COLO829 (cell line): ENCODE measurements around the gene PUS10.
"Not testable (repeated sequence)": the region's sequence is repeated elsewhere in the genome, so short reads cannot be mapped to it uniquely, and the experiment has no call there.

Source experiments
- DNase-seq: peaks from one replicate; pipeline ENCODE4 v3.0.0; 2012; ENCODE audit warnings: low spot score

Gene PUS10, protein sequence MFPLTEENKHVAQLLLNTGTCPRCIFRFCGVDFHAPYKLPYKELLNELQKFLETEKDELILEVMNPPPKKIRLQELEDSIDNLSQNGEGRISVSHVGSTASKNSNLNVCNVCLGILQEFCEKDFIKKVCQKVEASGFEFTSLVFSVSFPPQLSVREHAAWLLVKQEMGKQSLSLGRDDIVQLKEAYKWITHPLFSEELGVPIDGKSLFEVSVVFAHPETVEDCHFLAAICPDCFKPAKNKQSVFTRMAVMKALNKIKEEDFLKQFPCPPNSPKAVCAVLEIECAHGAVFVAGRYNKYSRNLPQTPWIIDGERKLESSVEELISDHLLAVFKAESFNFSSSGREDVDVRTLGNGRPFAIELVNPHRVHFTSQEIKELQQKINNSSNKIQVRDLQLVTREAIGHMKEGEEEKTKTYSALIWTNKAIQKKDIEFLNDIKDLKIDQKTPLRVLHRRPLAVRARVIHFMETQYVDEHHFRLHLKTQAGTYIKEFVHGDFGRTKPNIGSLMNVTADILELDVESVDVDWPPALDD

DNA sequence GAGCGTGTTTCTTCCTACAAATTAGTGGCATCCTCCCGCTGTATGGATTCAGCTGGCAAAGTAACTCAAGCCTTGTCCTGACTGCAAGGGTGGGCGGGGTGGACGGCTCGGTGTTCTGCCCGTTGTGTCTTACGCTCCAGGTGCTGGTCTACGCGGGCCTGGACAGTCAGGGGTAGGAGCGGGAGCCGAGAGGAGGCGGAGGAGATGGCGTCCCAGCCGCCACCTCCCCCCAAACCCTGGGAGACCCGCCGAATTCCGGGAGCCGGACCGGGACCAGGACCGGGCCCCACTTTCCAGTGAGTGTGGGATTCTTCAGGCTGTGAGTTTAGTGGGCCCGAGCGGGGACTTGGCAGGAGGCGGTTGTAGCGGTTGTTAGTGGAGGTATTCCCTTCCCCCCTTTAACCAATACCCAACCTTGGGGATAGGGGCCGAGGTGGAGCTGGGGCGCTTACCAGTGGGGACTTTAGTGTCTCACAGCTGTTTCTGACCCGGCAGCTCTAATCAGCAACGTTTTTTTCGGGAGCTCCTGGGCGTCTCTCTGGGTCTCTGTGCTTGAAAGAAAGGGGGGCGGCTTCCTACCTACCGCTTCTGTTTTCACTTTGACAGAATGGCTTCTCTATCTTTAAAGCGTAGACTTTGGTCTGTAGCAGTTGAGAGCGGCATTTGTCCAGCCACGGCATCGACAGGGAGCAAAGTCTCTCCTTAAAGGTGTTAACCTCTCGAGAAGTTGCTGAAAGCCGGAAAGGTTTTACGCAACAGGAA lies at the start of gene PUS10, which contains the start of gene PEX13:
PUS10 (minus strand) TSS at position 700 of the 762 bp plus-strand sequence. CDS start 6,365 bp downstream, outside the sequence.
PEX13 (plus strand) TSS at position 165 of the 762 bp plus-strand sequence; CDS start at position 205, 40 bp downstream.
- peak; percentile 67 for DNase-seq

DNA sequence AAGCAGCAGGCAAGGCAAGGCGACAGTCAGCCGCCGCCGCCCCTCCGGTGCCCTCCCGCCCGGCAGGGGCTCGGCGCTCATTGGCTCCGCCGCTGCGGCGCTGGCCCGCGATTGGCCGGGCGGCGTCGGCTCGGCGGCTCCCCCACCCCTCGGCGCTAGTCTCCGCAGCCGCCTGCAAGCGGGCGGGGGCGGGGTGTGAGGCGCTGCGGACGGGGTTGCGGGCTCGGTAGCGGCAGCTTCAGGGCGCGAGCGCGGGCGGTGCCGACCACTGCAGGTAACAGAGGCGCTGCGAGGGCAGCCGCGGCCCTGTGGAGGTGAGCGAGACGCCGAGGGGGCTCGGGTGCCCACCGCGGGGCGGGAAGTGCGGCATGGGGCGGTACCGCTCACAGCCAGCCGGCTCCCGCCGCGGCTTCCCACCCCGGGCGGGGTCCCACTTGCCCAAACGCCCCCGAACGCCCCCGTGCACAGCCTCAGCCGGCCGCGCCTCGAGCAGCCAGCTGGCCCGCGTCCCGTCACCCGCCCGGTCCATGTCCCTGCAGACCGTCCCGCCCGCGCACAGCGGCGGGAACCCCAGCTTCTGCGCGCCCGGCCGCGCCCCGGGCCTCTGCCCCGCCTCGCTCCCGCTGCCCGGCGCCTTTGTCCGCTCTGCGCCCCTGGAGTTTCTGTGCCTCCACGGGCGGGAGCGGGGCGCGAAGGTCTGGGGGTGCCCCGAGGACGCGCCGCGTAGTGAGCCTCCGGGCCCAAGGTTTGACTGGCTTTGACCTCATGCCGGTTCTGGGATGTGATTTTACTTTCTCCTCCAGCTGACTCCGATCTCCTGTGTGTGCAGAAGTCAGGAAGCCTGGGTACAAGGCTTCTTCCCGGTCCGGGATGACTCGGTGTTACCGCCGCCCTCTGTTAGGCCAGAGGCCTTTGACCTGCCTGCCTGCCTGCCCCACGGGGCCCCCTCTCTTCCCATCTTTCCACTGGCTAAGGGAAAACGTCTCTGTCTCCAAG lies 48.0 kb upstream of the PUS10 start, which contains the start of gene SANBR:
SANBR (plus strand) TSS at position 158 of the 996 bp plus-strand sequence. CDS start 4,480 bp downstream, outside the sequence.
- DNase-seq, result peak; percentile 51

DNA sequence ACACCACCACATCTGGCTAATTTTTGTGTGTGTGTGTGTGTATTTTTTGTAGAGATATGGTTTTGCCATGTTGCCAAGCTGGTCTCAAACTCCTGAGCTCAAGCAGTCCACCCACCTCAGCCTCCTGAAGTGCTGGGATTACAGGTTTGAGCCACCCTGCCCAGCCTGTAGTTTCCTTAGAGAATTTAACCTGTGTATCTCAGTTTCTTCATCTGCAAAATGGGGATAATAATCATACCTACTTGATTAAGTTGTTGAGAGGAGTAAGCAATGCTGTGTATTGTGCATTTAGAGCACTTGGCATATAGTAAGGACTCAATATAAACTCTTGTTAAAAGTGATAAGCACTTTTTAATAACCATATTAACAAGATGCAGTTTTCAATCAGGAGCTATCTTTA lies 41.3 kb upstream of the PUS10 start:
- DNase-seq, result no peak

DNA sequence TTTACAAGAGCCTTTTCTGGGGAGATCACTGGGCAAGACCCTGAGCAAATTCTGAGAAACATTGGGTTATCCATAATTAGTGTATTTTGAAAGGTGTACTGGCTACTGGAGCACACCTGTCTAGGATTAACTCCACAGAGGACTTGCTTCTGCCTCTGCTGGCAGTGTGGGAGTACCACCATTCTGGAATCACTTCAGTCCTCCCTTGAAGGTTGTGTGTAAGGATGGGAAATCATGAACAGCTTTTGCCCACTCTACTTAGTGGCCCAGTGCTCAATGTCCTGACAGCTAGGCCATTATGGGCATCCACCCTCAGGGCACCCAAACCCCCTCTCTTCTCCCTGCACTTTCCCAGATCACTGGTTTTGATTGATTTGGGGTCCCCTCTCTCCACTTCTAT lies 39.5 kb upstream of the PUS10 start:
- no peak for DNase-seq

DNA sequence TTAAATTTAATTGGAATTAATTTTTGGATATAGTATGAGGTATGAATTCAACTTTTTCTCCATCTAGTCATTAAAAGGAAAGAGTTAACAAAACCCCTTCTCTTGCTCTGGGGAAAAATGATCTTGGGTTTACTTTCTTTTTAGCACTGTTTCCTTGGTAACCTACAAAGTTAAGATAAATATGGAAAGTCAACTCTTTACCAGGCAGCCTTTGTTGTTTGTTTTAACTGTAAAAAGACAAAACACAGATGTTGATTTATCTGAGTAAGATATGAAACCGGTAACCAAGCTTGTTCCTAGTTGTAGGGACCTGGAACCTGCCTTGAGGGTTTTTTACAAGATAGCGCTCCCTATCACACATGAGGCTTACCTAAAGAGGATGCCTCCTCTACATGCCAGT lies 37.5 kb upstream of the PUS10 start:
- no peak for DNase-seq

DNA sequence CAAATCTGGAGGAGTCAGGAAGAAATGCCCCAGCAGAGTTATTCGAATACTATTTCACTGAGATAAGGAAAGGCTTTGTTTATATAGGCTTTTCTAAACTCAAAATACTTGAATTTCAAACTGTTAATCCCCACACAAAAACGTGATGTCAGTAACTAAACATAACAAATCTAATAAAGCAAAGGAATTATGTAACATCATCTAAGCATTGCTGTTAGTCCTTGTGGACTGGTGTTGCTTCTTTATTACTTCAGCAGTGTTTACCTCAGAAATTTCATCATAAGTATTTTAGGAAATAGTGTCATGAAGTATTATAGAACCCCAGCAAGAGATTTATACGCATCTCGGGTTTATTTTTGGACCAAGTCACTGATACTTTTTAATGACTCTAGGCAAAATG lies 27.9 kb upstream of the PUS10 start:
- no peak for DNase-seq

DNA sequence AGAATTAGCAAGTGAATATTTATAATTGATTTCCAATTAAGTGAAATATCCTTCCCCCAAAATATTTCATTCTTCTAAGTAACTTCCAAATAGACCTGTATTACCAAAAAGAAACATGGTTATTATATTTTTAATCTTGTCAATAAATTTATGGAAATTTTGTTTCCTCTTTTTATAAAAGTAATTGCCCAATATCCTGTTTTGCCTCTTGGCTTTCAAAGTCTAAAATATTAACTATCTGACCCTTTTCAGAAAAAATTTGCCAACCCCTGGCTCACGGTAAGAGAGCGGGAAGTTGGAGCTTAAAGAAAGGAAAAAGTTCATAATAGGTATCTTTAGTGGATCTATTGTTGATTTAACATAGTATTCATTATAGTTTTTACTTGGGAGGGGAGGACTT lies 27.2 kb upstream of the PUS10 start:
- DNase-seq, result no peak

DNA sequence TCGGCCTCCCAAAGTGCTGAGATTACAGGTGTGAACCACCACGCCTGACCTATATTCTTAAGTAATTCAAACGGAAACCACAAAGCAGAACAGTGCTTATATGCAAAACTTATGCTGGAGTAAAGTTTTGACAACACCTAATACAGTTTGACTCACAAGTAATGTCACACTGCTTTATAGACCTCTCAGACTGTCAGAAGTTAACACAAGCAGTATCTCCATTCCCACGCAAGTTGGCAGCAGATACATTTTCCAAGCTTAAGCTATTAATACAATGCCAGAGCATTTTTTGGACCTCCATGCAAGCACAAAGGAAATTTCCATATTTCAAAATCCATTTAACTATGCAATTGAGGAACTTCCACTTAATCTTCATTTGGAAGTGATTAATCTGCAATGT lies 26.6 kb upstream of the PUS10 start:
- DNase-seq, result no peak

DNA sequence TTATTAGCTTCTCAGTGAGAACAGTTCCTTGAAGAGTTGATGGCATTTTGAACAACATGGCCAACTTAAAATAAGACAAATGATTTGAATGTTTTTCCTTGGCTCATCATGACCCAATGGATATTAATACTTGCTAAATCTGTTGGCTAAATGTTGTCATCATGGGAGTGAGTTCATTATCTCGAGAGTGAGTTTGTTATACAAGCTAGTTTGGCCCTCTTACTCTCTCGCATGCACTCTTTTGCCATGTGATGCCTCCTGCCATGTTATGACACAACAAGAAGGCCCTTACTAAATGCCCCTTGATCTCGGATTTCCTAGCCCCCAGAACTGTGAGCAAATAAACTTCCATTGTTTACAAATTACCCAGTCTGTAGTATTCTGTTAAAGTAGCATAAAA lies 24.8 kb upstream of the PUS10 start:
- no peak for DNase-seq

DNA sequence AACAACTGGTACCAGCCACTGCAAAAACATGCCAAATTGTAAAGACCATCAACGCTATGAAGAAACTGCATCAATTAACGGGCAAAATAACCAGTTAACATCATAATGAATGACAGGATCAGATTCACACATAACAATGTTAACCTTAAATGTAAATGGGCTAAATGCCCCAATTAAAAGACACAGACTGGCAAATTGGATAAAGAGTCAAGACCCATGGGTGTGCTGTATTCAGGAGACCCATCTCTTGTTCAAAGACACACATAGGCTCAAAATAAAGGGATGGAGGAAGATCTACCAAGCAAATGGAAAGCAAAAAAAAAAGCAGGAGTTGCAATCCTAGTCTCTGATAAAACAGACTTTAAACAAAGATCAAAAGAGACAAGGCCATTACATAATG lies 18.6 kb upstream of the PUS10 start:
- not testable (repeated sequence) for DNase-seq

DNA sequence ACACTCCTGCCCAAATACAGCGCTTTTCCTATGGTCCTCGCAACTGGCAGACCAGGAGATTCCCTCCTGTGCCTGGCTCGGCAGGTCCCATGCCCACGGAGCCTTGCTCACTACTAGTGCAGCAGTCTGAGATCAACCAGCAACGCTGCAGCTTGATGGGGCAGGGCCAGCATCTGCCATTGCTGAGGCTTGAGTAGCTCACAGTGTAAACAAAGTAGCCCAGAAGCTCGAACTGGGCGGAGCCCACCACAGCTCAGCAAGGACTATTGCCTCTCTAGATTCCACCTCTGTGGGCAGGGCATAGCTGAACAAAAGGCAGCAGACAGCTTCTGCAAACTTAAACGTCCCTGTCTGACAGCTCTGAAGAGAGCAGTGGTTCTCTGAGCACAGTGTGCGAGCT lies 16.5 kb upstream of the PUS10 start:
- not testable (repeated sequence) for DNase-seq

DNA sequence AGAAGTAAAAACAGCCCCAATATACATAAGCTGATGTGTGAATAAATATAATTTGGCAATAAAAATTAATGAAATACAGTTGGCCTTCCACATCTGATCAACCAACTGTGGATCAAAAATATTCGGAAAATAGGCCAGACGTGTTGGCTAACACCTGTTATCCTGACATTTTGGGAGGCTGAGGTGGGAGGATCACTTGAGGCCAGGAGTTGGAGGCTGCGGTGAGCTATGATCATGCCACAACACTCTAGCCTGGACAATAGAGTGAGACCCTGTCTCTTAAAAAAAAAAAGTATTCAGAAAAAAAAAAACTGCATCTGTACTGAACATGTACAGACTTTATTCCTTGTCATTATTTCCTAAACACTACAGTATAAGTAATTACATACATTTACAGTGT lies 11.5 kb upstream of the PUS10 start:
- no peak for DNase-seq

DNA sequence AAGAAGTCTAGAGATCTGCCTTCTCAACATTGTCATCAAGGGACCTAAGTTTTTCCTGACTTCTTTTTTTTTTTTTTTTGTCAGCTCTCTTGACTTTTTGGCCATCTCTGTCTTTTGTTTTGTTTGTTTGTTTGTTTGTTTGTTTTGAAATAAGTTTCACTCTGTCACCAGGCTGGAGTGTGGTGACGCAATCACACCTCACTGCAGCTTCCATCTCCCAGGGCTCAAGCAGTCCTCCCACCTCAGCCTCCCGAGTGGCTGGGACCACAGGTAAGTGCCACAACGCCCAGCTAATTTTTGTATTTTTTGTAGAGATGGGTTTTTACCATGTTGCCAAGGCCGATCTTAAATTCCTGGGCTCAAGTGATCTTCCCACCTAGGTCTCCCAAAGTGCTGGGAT lies 5.6 kb upstream of the PUS10 start:
- no peak for DNase-seq

DNA sequence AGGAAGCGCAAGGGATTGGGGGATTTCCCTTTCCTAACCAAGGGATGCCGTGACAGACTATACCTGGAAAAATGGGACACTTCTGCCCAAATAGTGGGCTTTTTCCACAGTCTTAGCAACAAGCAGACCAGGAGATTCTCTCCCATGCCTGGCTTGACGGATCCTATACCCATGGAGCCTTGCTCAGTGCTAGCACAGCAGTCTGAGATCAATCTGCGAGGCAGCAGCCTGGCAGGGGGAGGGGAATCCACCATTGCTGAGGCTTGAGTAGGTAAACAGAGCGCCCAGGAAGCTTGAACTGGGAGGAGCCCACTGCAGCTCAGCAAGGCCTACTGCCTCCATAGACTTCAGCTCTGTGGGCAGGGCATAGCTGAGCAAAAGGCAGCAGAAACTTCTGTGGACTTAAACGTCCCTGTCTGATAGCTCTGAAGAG lies 3.2 kb upstream of the PUS10 start:
- no peak for DNase-seq

DNA sequence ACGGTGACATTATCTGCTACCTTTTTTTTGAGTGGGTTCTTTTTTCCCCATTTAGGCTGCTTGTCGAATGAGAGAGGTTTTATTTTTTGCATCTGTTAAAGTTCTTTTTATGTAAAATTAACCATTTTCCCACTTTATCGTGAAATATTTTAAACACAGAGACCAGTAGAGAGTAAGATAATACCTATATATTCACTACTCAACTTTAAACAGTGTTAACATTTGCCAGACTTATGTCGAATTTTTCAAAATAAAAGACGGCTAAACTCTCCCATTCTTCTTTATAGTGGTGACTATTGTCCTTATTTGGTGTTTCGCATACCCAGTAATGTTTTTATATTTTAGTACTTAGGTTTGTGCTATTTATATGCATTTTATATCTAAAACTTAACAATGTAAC lies 743 bp upstream of the PUS10 start:
- no peak for DNase-seq

DNA sequence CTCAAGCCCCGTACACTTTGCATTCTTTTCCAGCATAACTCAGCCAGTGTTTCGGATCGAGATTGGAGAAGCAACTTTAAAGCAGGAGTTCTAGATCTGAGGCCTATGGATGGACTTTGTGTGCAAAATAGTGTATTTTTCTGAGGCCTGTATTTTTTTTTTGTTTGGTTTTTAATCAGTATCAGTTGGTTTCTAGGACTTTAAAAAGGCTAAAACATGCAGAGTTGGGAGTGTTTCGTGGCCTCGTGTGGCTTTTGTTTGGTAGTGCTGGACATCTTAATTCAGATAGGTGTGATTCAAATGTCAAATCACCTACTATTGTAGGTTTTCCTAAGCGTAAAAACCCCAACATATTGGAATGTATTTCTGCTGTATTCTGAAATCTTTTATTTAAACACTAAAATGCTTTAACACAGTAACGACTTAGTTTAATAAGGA lies 282 bp upstream of the PUS10 start:
- DNase-seq, result peak; percentile 28

DNA sequence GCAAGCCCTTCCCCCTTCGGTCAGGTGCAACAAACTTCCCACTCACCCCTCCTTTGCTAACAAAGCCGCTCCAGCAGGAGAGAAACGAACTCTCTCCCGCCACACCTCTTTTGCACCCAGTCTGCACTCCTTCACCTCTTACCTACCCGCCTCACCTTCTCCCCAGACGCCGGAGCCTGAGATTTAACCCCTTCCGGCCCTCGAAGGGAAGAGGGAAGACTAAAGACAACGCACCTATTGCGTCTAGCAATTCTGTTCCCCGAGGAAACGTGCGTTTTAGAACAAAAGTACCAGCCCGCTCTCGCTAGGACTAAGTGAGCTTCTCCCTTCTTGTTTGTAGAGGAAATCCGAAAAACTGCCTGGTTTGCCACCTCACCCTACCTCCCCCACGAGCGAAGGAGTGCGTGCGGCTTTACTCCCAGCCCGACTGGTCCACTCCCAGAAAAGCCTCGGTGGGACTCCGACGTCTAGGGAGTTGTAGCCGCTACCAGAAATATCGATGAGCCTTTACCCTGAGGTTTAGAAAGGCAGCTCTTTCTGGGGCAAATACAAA lies 976 bp downstream of the PUS10 start:
- DNase-seq, result peak; percentile 64

DNA sequence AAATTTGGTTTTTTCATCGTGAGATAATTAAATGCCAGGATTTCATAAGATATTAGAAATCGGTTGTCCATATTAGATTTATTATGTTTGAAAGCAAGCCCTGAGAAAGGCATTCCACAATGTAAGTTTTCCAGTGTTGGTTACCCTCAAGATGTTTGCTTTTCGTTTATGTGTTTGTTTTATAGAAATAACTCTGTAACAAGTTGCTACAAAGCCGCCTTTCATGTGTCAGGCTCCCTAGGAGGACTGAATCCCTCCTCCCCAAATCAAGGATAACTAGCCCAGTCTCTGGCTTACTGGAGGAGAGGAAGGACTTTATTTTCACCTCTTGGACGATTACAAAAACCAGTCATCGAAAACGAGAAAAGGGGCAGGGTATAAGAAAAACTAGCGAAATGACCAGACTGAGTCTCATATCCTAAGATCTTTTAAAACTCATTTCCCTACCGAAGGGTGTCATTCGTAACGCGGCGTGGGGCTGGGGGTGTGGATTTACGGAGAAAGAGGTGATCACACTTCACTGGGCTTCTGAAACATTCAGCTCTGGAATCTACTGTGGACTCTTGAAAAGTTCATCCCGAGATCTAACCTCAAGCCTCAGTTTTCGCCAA lies 1.6 kb downstream of the PUS10 start:
- DNase-seq, result no peak

DNA sequence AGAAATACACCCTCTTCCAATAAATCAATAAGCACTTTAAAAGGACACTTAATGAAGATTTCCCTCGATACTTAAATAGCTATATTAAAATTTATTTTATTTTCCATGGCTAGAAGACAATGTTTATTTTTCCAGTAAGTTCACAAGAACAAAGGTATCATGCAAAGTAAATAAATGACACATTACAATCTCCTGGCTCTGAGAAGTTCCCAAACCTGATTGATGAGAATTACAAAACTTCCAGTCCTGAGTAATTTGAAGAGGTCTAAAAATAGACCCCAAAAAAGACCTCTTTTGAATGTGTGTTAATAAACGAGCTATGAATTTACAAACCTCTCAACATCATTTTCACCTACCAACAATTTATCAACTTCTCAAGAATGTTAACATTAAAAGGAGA lies 2.1 kb downstream of the PUS10 start:
- DNase-seq, result no peak

DNA sequence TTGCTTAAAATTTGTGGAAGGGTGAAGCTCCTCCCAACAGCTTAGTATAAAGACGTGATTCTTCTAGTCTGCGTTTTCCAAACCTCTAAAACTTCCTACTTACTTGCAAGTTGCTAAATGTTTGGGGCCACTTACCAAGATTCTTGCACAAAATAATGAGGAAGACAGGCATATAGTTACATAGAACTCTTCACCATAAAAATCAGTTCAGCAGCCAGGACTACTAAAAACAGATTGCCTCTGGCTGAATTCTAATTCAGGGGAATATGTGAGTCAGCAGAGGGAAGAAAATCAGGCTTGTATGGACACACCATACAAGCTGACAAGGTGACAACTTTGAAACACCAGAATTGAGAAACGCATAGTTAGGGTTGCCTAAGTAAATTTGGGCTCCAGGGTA lies 3.3 kb downstream of the PUS10 start:
- peak; percentile 8 for DNase-seq

DNA sequence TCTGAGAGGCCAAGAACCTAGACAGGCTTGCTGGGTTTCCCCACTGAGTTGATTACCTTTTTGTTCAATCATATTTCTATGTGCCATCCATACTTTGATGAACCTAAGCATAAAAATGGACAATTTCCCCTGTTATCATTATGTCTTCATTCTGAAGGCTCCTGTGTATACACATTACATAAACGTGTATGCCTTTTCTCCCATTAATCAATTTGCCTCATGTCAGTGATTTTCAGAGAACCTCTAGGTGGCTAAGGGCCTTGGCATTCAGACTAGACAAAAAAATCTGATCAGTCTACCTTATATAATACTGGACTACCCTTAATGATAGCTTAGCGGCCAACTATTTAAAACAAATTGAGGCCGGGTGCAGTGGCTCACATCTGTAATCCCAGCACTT lies 4.7 kb downstream of the PUS10 start:
- no peak for DNase-seq
